AG09319 (cell line): Measurements from ENCODE around the gene PHC1.

Experiments
- DNase-seq: peaks from one replicate; pipeline ENCODE4 v3.0.0-alpha.2; 2010; ENCODE audit warnings: low read depth; ENCODE audit errors: extremely low read depth
- TF ChIP-seq, protein P1 (sequence below): IDR thresholded peaks from 2 replicates; pipeline ENCODE4 v1.5.1; 2011; ENCODE audit warnings: low read depth, mild to moderate bottlenecking, inconsistent platforms, low read length, moderate library complexity

PHC1 gene

GRCh38 chr12:8886502-8887284, 27.6 kb upstream of the PHC1 start:
- TF ChIP-seq, protein P1, sequence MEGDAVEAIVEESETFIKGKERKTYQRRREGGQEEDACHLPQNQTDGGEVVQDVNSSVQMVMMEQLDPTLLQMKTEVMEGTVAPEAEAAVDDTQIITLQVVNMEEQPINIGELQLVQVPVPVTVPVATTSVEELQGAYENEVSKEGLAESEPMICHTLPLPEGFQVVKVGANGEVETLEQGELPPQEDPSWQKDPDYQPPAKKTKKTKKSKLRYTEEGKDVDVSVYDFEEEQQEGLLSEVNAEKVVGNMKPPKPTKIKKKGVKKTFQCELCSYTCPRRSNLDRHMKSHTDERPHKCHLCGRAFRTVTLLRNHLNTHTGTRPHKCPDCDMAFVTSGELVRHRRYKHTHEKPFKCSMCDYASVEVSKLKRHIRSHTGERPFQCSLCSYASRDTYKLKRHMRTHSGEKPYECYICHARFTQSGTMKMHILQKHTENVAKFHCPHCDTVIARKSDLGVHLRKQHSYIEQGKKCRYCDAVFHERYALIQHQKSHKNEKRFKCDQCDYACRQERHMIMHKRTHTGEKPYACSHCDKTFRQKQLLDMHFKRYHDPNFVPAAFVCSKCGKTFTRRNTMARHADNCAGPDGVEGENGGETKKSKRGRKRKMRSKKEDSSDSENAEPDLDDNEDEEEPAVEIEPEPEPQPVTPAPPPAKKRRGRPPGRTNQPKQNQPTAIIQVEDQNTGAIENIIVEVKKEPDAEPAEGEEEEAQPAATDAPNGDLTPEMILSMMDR: no peak
- DNase-seq: no peak

DNA sequence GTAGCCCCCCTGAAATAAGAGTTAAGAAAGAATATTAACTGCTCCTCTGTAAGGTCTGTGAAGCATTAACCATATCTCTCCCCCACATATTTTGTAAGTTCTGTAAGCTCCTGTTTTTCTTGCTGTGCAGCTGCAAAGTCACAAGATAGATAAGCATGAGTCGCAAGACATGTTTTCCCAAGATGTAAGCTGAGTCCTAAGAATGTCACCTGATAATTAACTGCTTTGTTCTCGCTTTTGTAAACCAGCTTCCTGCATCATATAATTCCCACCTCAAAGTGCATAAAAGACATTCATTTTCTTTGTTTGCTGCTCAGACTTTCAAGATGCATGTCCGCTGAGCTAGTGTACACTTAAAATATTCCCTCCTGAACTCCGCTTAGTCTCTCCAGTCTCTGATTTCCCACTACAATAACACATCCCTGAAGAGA, 27.0 kb upstream of the PHC1 start:
- TF ChIP-seq, protein P1: no peak
- DNase-seq: no peak

GRCh38 chr12:8890313-8891085, 23.8 kb upstream of the PHC1 start:
- TF ChIP-seq, protein P1: peak; percentile 80
- no peak for DNase-seq

GRCh38 chr12:8891976-8892375, 22.3 kb upstream of the PHC1 start:
- no peak for DNase-seq
- TF ChIP-seq, protein P1: no peak

- TF ChIP-seq, protein P1: no peak
- DNase-seq: no peak
Observed at GRCh38 chr12:8894378-8894777, 19.9 kb upstream of the PHC1 start.

DNA sequence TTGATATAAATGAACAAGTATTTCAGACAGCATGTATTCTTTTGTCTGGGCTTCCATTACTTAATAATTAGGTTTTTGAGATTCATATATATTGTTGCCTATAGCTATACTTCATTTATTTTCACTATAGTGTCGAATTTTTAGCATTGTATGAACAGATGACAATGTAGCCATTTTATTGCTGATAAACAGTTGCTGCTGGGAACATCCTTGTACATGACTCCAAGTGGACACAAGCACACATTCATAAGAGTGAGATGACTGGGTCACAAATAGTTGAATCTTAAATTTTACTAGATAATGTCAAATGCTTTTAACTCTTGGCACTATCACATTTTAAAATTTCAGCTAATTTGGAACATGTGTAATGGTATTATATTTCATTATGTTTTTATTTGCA, 19.3 kb upstream of the PHC1 start:
- DNase-seq: no peak
- TF ChIP-seq, protein P1: no peak

DNA sequence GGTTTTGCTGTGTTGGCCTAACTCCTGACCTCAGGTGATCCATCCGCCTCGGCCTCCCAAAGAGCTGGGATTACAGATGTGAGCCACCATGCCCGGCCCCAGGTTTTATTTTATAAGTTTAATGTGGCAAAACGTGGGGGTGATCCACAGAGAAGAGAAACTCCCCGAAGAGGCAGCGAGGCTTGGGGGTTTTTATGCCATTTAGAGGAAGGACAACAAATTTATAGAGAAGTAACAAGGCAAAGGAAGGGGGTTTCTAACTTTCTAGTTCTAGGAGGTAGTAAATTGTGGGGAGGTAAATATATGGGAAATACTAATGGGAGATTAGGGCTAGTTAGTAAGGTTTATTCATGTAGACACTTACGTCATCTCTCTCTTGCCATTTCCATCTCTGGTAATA, 17.2 kb upstream of the PHC1 start:
- DNase-seq: no peak
- TF ChIP-seq, protein P1: no peak
